HepG2 (cell line): ENCODE results near the gene NUAK1. TPM values are rescaled to one million over a fixed set of nuclear protein-coding genes. Genes with fewer than 3 reads are reported as not detected.

ENCODE experiments used
- ATAC-seq: fragments of 200-7000 bp; cut with Tn5 transposase; 3 replicates; pipeline ENCODE4 v1.9.1; 2020; ENCODE audit warnings: mild to moderate bottlenecking, moderate library complexity
- BruUV-seq: library from RNA; stranded (reverse); fragments of 400-500 nt; replicated peaks from 2 replicates; lab custom pipeline; 2021; lab: Mats Ljungman, UMichigan
- CTCF ChIA-PET: fragments of 300-600 bp; formaldehyde crosslinking; extraction: SDS; loops from one replicate; lab custom pipeline; 2021; ENCODE audit warnings: low total read pairs, inconsistent platforms, low intra/inter-chr PET ratio; lab: Yijun Ruan, JAX
- POLR2A ChIA-PET: fragments of 350-600 bp; sonication (Branson Sonifier 250); formaldehyde crosslinking; loops from one replicate; lab custom pipeline; 2020; ENCODE audit warnings: antibody characterized with exemption, inconsistent platforms; lab: Yijun Ruan, JAX
- DNase-seq: peaks from one replicate; pipeline ENCODE4 v3.0.0-alpha.2; 2015; ENCODE audit warnings: low spot score
- FAIRE-seq: peaks from 3 replicates; lab custom pipeline; 2011; peaks lifted over from hg19 to GRCh38; lab: Jason Lieb, UNC
- H2AFZ ChIP-seq: one replicate; pipeline ENCODE4 v1.6.1; 2011; ENCODE audit warnings: low read length, inconsistent platforms
- H3K27ac ChIP-seq: fragments of 300-600 bp; 3 replicates; pipeline ENCODE4 v1.8.0; 2011; ENCODE audit warnings: mixed run types, mild to moderate bottlenecking, mixed read lengths, low read length, inconsistent platforms; ENCODE audit not compliant: insufficient read depth; ENCODE audit errors: extremely low read length
- H3K27me3 ChIP-seq, 2 experiments: fragments of 200-600 bp in 1 of 2; 2 replicates in 1 of 2; 3 replicates in 1 of 2; pipeline versions ENCODE4 v1.6.0 to v1.8.0; 2011; ENCODE audit warnings: low read length in 2 of 2, mild to moderate bottlenecking in 2 of 2, moderate library complexity in 2 of 2, inconsistent platforms in 1 of 2; ENCODE audit not compliant: insufficient read depth in 2 of 2, control insufficient read depth in 1 of 2
- H3K36me3 ChIP-seq, 2 experiments: fragments of 200-600 bp in 1 of 2; replicated peaks in 1 of 2; 2 replicates in 1 of 2; 3 replicates in 1 of 2; pipeline versions ENCODE4 v1.5.1 to v1.8.0; 2011; ENCODE audit warnings: low read length in 2 of 2, inconsistent platforms in 1 of 2; ENCODE audit not compliant: insufficient read depth in 2 of 2, control insufficient read depth in 1 of 2
- H3K4me1 ChIP-seq: 2 replicates; pipeline ENCODE4 v1.5.1; 2012; ENCODE audit warnings: low read length, inconsistent platforms; ENCODE audit not compliant: insufficient read depth
- H3K4me2 ChIP-seq: 2 replicates; pipeline ENCODE4 v1.6.0; 2011; ENCODE audit warnings: low read depth, low read length, inconsistent platforms
- H3K4me3 ChIP-seq, 3 experiments: fragments of 200-600 bp in 1 of 3; sonication (generic), shearing (Covaris generic) in 1 of 3; replicated peaks in 1 of 3; 2 replicates each; pipeline ENCODE4 v1.5.1; 2011 to 2016; ENCODE audit warnings: low read length in 3 of 3, inconsistent platforms in 2 of 3, low read depth in 2 of 3, mild to moderate bottlenecking in 2 of 3, control low read depth in 1 of 3, mixed read lengths in 1 of 3; ENCODE audit not compliant: insufficient read depth in 1 of 3
- H3K79me2 ChIP-seq: one replicate; pipeline ENCODE4 v1.6.1; 2011; ENCODE audit warnings: low read length, inconsistent platforms; ENCODE audit not compliant: insufficient read depth
- H3K9ac ChIP-seq: 2 replicates; pipeline ENCODE4 v1.6.0; 2011; ENCODE audit warnings: mild to moderate bottlenecking, low read depth, low read length, inconsistent platforms; ENCODE audit not compliant: insufficient read depth
- H3K9me3 ChIP-seq: 2 replicates; pipeline ENCODE4 v1.5.1; 2012; ENCODE audit warnings: mild to moderate bottlenecking, low read length
- H4K20me1 ChIP-seq: 2 replicates; pipeline ENCODE4 v1.6.0; 2011; ENCODE audit warnings: inconsistent platforms, mild to moderate bottlenecking, low read length, moderate library complexity; ENCODE audit not compliant: insufficient read depth
- ATF7 ChIP-seq, 2 experiments: fragments of 450-650 bp in 1 of 2; sonication (generic) in 1 of 2; formaldehyde crosslinking in 1 of 2; IDR thresholded peaks; 2 replicates each; pipeline versions ENCODE4 v1.4.0 to v1.6.1; 2016 to 2020; ENCODE audit warnings: antibody characterized with exemption in 1 of 2, mild to moderate bottlenecking in 1 of 2, missing genetic modification reagents in 1 of 2
- GATAD1 ChIP-seq: IDR thresholded peaks from 2 replicates; pipeline ENCODE4 v1.6.1; 2016; ENCODE audit warnings: missing genetic modification reagents, missing compliant biosample characterization
- HIC2 ChIP-seq: sonication (generic); formaldehyde crosslinking; IDR thresholded peaks from 2 replicates; pipeline ENCODE4 v1.9.0; 2022; ENCODE audit warnings: low read depth, missing genetic modification reagents
- JUNB ChIP-seq: sonication (generic); formaldehyde crosslinking; IDR thresholded peaks from 2 replicates; pipeline ENCODE4 v1.8.0; 2022; ENCODE audit warnings: missing genetic modification reagents, mild to moderate bottlenecking, borderline replicate concordance
- KDM4B ChIP-seq: sonication (generic); formaldehyde crosslinking; IDR thresholded peaks from 2 replicates; pipeline ENCODE4 v1.4.0; 2020; ENCODE audit warnings: missing genetic modification reagents
- KMT2B ChIP-seq: IDR thresholded peaks from 2 replicates; pipeline ENCODE4 v1.6.1; 2016; ENCODE audit warnings: missing genetic modification reagents, missing compliant biosample characterization
- POLR2AphosphoS5 ChIP-seq: IDR thresholded peaks from 2 replicates; pipeline ENCODE4 v1.6.1; 2012; ENCODE audit warnings: low read depth, low read length
- RBAK ChIP-seq: sonication (generic); formaldehyde crosslinking; IDR thresholded peaks from 2 replicates; pipeline ENCODE4 v1.5.1; 2020; ENCODE audit warnings: mild to moderate bottlenecking, missing genetic modification reagents
- TFDP2 ChIP-seq: sonication (generic); formaldehyde crosslinking; IDR thresholded peaks from 2 replicates; pipeline ENCODE4 v1.4.0; 2020; ENCODE audit warnings: missing genetic modification reagents
- TOPORS ChIP-seq: sonication (generic); formaldehyde crosslinking; IDR thresholded peaks from 2 replicates; pipeline ENCODE4 v1.8.0; 2023; ENCODE audit warnings: mild to moderate bottlenecking, missing genetic modification reagents
- ZNF253 ChIP-seq: sonication (generic); formaldehyde crosslinking; IDR thresholded peaks from 2 replicates; pipeline ENCODE4 v1.8.0; 2022; ENCODE audit warnings: mild to moderate bottlenecking, missing genetic modification reagents, borderline replicate concordance
- ZNF33A ChIP-seq: sonication (generic); formaldehyde crosslinking; IDR thresholded peaks from 2 replicates; pipeline ENCODE4 v1.5.1; 2020; ENCODE audit warnings: missing genetic modification reagents, mild to moderate bottlenecking, moderate library complexity, borderline replicate concordance
- ZNF672 ChIP-seq: sonication (generic); formaldehyde crosslinking; IDR thresholded peaks from 2 replicates; pipeline ENCODE4 v1.8.1; 2022; ENCODE audit warnings: missing genetic modification reagents
- WGBS: methylation state at CpG from one replicate; pipeline ENCODE4 v1.1.6; 2017; ENCODE audit warnings: low lambda C conversion rate; 5-methylcytosine and 5-hydroxymethylcytosine counted together
- in situ Hi-C: cut with HindIII; loops from 2 replicates; pipeline ENCODE4 v1.10.0; 2017; ENCODE audit warnings: low pct_unique_long_range_greater_than_20kb; ENCODE audit not compliant: extremely low pct_ligation_motif_present
- intact Hi-C: fragments of 100-400 bp; cut with micrococcal nuclease; formaldehyde crosslinking; loops from one replicate; pipeline ENCODE4 v1.10.0; 2022; ENCODE audit not compliant: unreplicated experiment
- polyA plus RNA-seq, 8 experiments: library from polyadenylated mRNA; depleted of rRNA in 3 of 8; stranded (reverse) in 7 of 8; unstranded in 1 of 8; fragments of >200 nt; fragmentation: Illumina TruSeq in 4 of 8; extraction: Trizol in 4 of 8; gene quantifications; 2 replicates each; pipeline versions ENCODE4 v1.2.1 to v1.2.3, GENCODE V29; 2011 to 2016; ENCODE audit warnings: low read depth in 4 of 8, missing spikeins in 1 of 8, mixed read lengths in 1 of 8; ENCODE audit not compliant: insufficient read depth in 1 of 8
- total RNA-seq, 5 experiments: library from RNA; depleted of rRNA; stranded (reverse); fragments of >200 nt; fragmentation: Illumina TruSeq; extraction: Trizol; gene quantifications; 2 replicates each; pipeline ENCODE4 v1.2.3, GENCODE V29; 2016; ENCODE audit warnings: low read depth in 1 of 5

The NUAK1 gene
- total and polyA plus RNA-seq, 2 of the 13 experiments (the other 11 are each of a cell fraction or from before 2014, with no cell fraction given): 1.7 to 1.9 TPM

GRCh38 chr12:106046947-106047346 is 91.8 kb downstream of the NUAK1 start (continued):
- TF ChIP-seq POLR2AphosphoS5: no peak
- TF ChIP-seq ATF7 (IDR thresholded peaks at IDR 0.05): no peak
- no peak for TF ChIP-seq ATF7 (CRISPR knock-in tag; IDR thresholded peaks at IDR 0.05)
- no peak for TF ChIP-seq TFDP2 (CRISPR knock-in tag)
- TF ChIP-seq ZNF33A: no peak
- TF ChIP-seq, all 625 proteins: peak for 0

- FAIRE-seq: no peak
- ChIA-PET CTCF (no interaction called here), POLR2A (no interaction called here)
- no peak for ATAC-seq
- no peak for TF ChIP-seq GATAD1 (CRISPR knock-in tag)
- no peak for TF ChIP-seq HIC2 (CRISPR knock-in tag)
- TF ChIP-seq KMT2B: no peak
- no peak for TF ChIP-seq TOPORS
- TF ChIP-seq RBAK: no peak
- no peak for TF ChIP-seq JUNB
- no peak for TF ChIP-seq ZNF253 (CRISPR knock-in tag)
- no peak for TF ChIP-seq ZNF672 (CRISPR knock-in tag)
- no peak for TF ChIP-seq KDM4B (CRISPR knock-in tag)
- no peak overlapping the region for H3K9ac ChIP-seq
- no peaks in the 10 kb centered on the region for H3K4me1 ChIP-seq
- H3K79me2 ChIP-seq: no peaks in the 10 kb centered on the region
- peaks cover 4 to 14% of the 10 kb centered on the region in 2 experiments; a peak in 3 of 5 replicates for H3K27me3 ChIP-seq
- no peaks in the 10 kb centered on the region for H4K20me1 ChIP-seq
- 36% methylated on average over 4 of the region's 4 CpGs for WGBS
- H3K9me3 ChIP-seq: no peaks in the 10 kb centered on the region
- no peak for DNase-seq
- in situ Hi-C loops: no loop called here
- intact Hi-C loops: loop anchor here (5.0 kb wide), 1 partner anchor 51 kb away; no protein-coding TSS in a partner anchor
- H3K4me2 ChIP-seq: no peak overlapping the region
- H3K27ac ChIP-seq: no peak overlapping the region
- BruUV-seq: no TSS peak
- no peaks in the 10 kb centered on the region for H3K36me3 ChIP-seq
- H2AFZ ChIP-seq: no peak overlapping the region
- H3K4me3 ChIP-seq: no peak overlapping the region
Observed at GRCh38 chr12:106046301-106046846, 92.4 kb downstream of the NUAK1 start.
